Measurements from ENCODE around the gene LRFN3. TPM values are rescaled to one million over a fixed set of nuclear protein-coding genes. Genes with fewer than 3 reads are reported as not detected.
A peak's percentile ranks its signal among the peaks of the same experiment; 100 is the strongest.

Gene LRFN3
- total and polyA plus RNA-seq, 2 of the 13 experiments (the other 11 are each of a cell fraction or from before 2014, with no cell fraction given) = 0.74 to 1.6 TPM

- intact Hi-C loops (cut with micrococcal nuclease; ENCODE audit: unreplicated experiment) = no loop called here
- POLR2A ChIA-PET = no interaction called here
- TF ChIP-seq MLX (CRISPR knock-in tag; IDR thresholded peaks at IDR 0.05) (no peak), ZNF317 (CRISPR knock-in tag; IDR thresholded peaks at IDR 0.05) (no peak), THAP8 (CRISPR knock-in tag; IDR thresholded peaks at IDR 0.05; ENCODE audit: borderline replicate concordance) (no peak), AKNA (CRISPR knock-in tag; IDR thresholded peaks at IDR 0.05; ENCODE audit: borderline replicate concordance) (no peak), ZNF124 (CRISPR knock-in tag; IDR thresholded peaks at IDR 0.05) (no peak), ZNF639 (CRISPR knock-in tag; conservative IDR thresholded peaks at IDR 0.05) (no peak), CEBPZ (IDR thresholded peaks at IDR 0.05; ENCODE audit: low read length) (no peak), ZNF841 (CRISPR knock-in tag; IDR thresholded peaks at IDR 0.05; ENCODE audit: borderline replicate concordance) (no peak), CTCF (CRISPR knock-in tag; IDR thresholded peaks at IDR 0.05) (no peak), ZNF558 (CRISPR knock-in tag; IDR thresholded peaks at IDR 0.05; ENCODE audit: borderline replicate concordance) (no peak), ZNF567 (CRISPR knock-in tag; IDR thresholded peaks at IDR 0.05; ENCODE audit: borderline replicate concordance) (no peak), SOX5 (CRISPR knock-in tag; IDR thresholded peaks at IDR 0.05; ENCODE audit: borderline replicate concordance) (no peak)
Measured at GRCh38 chr19:35978271-35978670, 42.1 kb downstream of the LRFN3 start.

More at GRCh38 chr19:35978271-35978670, 42.1 kb downstream of the LRFN3 start:
- no peaks in the 10 kb centered on the region for H3K4me1 ChIP-seq (ENCODE audit: insufficient read depth, low read length)
- no peak overlapping the region for H3K9ac ChIP-seq (ENCODE audit: insufficient read depth, low read depth, low read length)
- ATAC-seq = peak; percentile 35
- in situ Hi-C loops (cut with HindIII; ENCODE audit: extremely low pct_ligation_motif_present, low pct_unique_long_range_greater_than_20kb) = no loop called here
- H3K4me2 ChIP-seq (ENCODE audit: low read depth, low read length) = no peak overlapping the region
- 14% methylated on average over 5 of the region's 5 CpGs for WGBS (ENCODE audit: low lambda C conversion rate)
- H3K4me3 ChIP-seq (replicated peaks in 1 of 3; ENCODE audit: insufficient read depth in 1 of 3, low read depth in 2 of 3, low read length in 3 of 3) = no peak overlapping the region
- H3K27ac ChIP-seq (ENCODE audit: extremely low read length, insufficient read depth, low read length) = no peak overlapping the region
- FAIRE-seq = no peak
- no TSS peak for BruUV-seq (replicated peaks)
- no peaks in the 10 kb centered on the region for H3K79me2 ChIP-seq (ENCODE audit: insufficient read depth, low read length)
- no peak overlapping the region for H2AFZ ChIP-seq (ENCODE audit: low read length)
- no peaks in the 10 kb centered on the region for H3K9me3 ChIP-seq (ENCODE audit: low read length)
- peaks cover 1 to 13% of the 10 kb centered on the region in 2 experiments; a peak in 2 of 5 replicates for H3K27me3 ChIP-seq (ENCODE audit: control insufficient read depth in 1 of 2, insufficient read depth in 2 of 2, low read length in 2 of 2)
- CTCF ChIA-PET (ENCODE audit: low intra/inter-chr PET ratio, low total read pairs) = no interaction called here
- no peaks in the 10 kb centered on the region for H3K36me3 ChIP-seq (replicated peaks in 1 of 2; ENCODE audit: control insufficient read depth in 1 of 2, insufficient read depth in 2 of 2, low read length in 2 of 2)
- DNase-seq (ENCODE audit: low spot score) = no peak
- no peaks in the 10 kb centered on the region for H4K20me1 ChIP-seq (ENCODE audit: insufficient read depth, low read length)

Measured in HepG2 (cell line).